Keratinocyte (primary cell): ENCODE data around the gene CREB5. TPM values are rescaled to one million over a fixed set of nuclear protein-coding genes. Genes with fewer than 3 reads are reported as not detected.

ENCODE experiments used
- DNase-seq: peaks from one replicate; pipeline ENCODE4 v3.0.0-alpha.2; 2011; ENCODE audit warnings: low read depth, missing footprints, low spot score
- FAIRE-seq: peaks from 2 replicates; lab custom pipeline; 2011; peaks lifted over from hg19 to GRCh38; lab: Jason Lieb, UNC
- H2AFZ ChIP-seq: 2 replicates; pipeline ENCODE4 v1.6.0; 2012; ENCODE audit warnings: low read length, control low read depth, inconsistent platforms; ENCODE audit not compliant: control insufficient read depth
- H3K27ac ChIP-seq: 2 replicates; pipeline ENCODE4 v1.5.1; 2011; ENCODE audit warnings: low read length; ENCODE audit not compliant: control insufficient read depth, insufficient read depth
- H3K27me3 ChIP-seq: 3 replicates; pipeline ENCODE4 v1.6.0; 2011; ENCODE audit warnings: low read length; ENCODE audit not compliant: control insufficient read depth, insufficient read depth; ENCODE audit errors: extremely low read depth
- H3K36me3 ChIP-seq, 2 experiments: 2 replicates in 1 of 2; 3 replicates in 1 of 2; pipeline ENCODE4 v1.5.1; 2011; ENCODE audit warnings: low read length in 2 of 2, mild to moderate bottlenecking in 1 of 2; ENCODE audit not compliant: control insufficient read depth in 2 of 2, insufficient read depth in 2 of 2; ENCODE audit errors: extremely low read depth in 1 of 2
- H3K4me1 ChIP-seq: 3 replicates; pipeline ENCODE4 v1.5.1; 2011; ENCODE audit warnings: low read length; ENCODE audit not compliant: control insufficient read depth, insufficient read depth; ENCODE audit errors: extremely low read depth
- H3K4me2 ChIP-seq: 3 replicates; pipeline ENCODE4 v1.6.0; 2011; ENCODE audit warnings: low read depth, low read length; ENCODE audit not compliant: control insufficient read depth, insufficient read depth; ENCODE audit errors: extremely low read depth
- H3K4me3 ChIP-seq, 3 experiments: fragments of 200-600 bp in 1 of 3; sonication (generic) in 1 of 3; 2 replicates in 2 of 3; 3 replicates in 1 of 3; pipeline ENCODE4 v1.5.1; 2011 to 2016; ENCODE audit warnings: low read length in 3 of 3, mild to moderate bottlenecking in 3 of 3, control low read depth in 2 of 3, inconsistent platforms in 1 of 3, low read depth in 1 of 3, mixed read lengths in 1 of 3, mixed run types in 1 of 3, moderate library complexity in 1 of 3; ENCODE audit not compliant: control insufficient read depth in 2 of 3, insufficient read depth in 2 of 3; ENCODE audit errors: extremely low read depth in 1 of 3
- H3K79me2 ChIP-seq: 2 replicates; pipeline ENCODE4 v1.6.0; 2012; ENCODE audit warnings: low read length; ENCODE audit not compliant: control insufficient read depth, insufficient read depth
- H3K9ac ChIP-seq: 3 replicates; pipeline ENCODE4 v1.6.0; 2011; ENCODE audit warnings: low read length; ENCODE audit not compliant: control insufficient read depth, insufficient read depth; ENCODE audit errors: extremely low read depth
- H3K9me1 ChIP-seq: 3 replicates; pipeline ENCODE4 v1.6.0; 2011; ENCODE audit warnings: low read length; ENCODE audit not compliant: control insufficient read depth, insufficient read depth; ENCODE audit errors: extremely low read depth
- H3K9me3 ChIP-seq: 2 replicates; pipeline ENCODE4 v1.5.1; 2012; ENCODE audit warnings: low read depth, low read length; ENCODE audit not compliant: control insufficient read depth
- H4K20me1 ChIP-seq: 3 replicates; pipeline ENCODE4 v1.6.0; 2011; ENCODE audit warnings: low read length; ENCODE audit not compliant: control insufficient read depth, insufficient read depth; ENCODE audit errors: extremely low read depth
- CTCF ChIP-seq, 3 experiments: IDR thresholded peaks in 1 of 3; conservative IDR thresholded peaks in 1 of 3; optimal IDR thresholded peaks in 1 of 3; 2 replicates in 2 of 3; 3 replicates in 1 of 3; pipeline versions ENCODE3 to v1.5.1; 2011; ENCODE audit warnings: low read length in 3 of 3, mild to moderate bottlenecking in 3 of 3, moderate library complexity in 2 of 3, control low read depth in 1 of 3, inconsistent platforms in 1 of 3; ENCODE audit not compliant: insufficient read depth in 2 of 3; ENCODE audit errors: extremely low read depth in 1 of 3
- EZH2 ChIP-seq: IDR thresholded peaks from one replicate; pipeline ENCODE4 v1.6.1; 2012; ENCODE audit warnings: inconsistent platforms, mild to moderate bottlenecking, low read length, moderate library complexity
- dilution Hi-C: fragments of 300-500 bp; cut with MboI; formaldehyde crosslinking; loops from one replicate; pipeline ENCODE4 v1.7.0; 2020; ENCODE audit warnings: low sequenced_read_pairs; ENCODE audit not compliant: extremely low pct_ligation_motif_present
- polyA plus RNA-seq, 5 experiments: library from polyadenylated mRNA; depleted of rRNA in 3 of 5; stranded (reverse) in 3 of 5; stranded (forward) in 1 of 5; unstranded in 1 of 5; fragments of >200 nt; gene quantifications; 1 replicate in 1 of 5; 2 replicates in 3 of 5; 3 replicates in 1 of 5; pipeline versions ENCODE4 v1.2.1 to v1.2.3, GENCODE V29; 2011 to 2012; ENCODE audit warnings: missing spikeins in 2 of 5, low read depth in 1 of 5, low replicate concordance in 1 of 5

The CREB5 gene
- polyA plus RNA-seq, 1 donor (not counting 4 experiments of a cell fraction or from before 2014, with no cell fraction given): 7.9 TPM

DNA sequence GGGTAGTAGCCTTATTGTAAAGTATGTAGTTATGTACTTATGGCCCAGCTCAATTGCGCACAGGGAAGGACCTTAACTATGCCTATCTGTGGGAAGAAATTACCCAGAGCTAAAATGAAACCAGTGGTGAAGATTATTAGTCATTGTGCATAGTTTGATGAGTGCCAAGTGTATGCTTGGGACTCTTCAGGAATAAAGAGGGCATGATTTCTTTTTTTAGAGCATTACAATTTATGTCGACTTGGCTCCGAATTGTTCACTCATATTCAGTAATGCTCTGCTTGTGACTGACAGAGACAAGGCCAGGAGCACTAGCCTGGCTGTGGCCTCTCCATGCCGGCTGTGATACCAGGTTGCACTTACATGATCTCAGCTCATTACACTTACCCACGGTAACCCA is 276.3 kb downstream of the CREB5 start:
- Histone ChIP-seq H3K4me1 (peaks cover 23% of the 10 kb centered on the region), H3K27ac (no peak overlapping the region), H2AFZ (no peak overlapping the region), H3K4me2 (peak overlapping the region; percentile 40), H3K79me2 (peaks cover 6% of the 10 kb centered on the region), H3K9me3 (no peaks in the 10 kb centered on the region), H3K27me3 (no peaks in the 10 kb centered on the region), H3K4me3 (no peak overlapping the region), H3K9ac (no peak overlapping the region), H3K9me1 (no peaks in the 10 kb centered on the region), H4K20me1 (no peaks in the 10 kb centered on the region), H3K36me3 (peaks cover 0 to 3% of the 10 kb centered on the region in 2 experiments)
- DNase-seq (no peak), FAIRE-seq (peak; percentile 5)
- TF ChIP-seq EZH2 (no peak), CTCF (optimal IDR thresholded peaks at IDR 0.05 in 1 of 3, IDR thresholded peaks at IDR 0.05 in 1 of 3, conservative IDR thresholded peaks at IDR 0.05 in 1 of 3; ENCODE audit: extremely low read depth in 1 of 3, insufficient read depth in 2 of 3, low read length in 3 of 3) (no peak)
- dilution Hi-C loops: no loop called here

DNA sequence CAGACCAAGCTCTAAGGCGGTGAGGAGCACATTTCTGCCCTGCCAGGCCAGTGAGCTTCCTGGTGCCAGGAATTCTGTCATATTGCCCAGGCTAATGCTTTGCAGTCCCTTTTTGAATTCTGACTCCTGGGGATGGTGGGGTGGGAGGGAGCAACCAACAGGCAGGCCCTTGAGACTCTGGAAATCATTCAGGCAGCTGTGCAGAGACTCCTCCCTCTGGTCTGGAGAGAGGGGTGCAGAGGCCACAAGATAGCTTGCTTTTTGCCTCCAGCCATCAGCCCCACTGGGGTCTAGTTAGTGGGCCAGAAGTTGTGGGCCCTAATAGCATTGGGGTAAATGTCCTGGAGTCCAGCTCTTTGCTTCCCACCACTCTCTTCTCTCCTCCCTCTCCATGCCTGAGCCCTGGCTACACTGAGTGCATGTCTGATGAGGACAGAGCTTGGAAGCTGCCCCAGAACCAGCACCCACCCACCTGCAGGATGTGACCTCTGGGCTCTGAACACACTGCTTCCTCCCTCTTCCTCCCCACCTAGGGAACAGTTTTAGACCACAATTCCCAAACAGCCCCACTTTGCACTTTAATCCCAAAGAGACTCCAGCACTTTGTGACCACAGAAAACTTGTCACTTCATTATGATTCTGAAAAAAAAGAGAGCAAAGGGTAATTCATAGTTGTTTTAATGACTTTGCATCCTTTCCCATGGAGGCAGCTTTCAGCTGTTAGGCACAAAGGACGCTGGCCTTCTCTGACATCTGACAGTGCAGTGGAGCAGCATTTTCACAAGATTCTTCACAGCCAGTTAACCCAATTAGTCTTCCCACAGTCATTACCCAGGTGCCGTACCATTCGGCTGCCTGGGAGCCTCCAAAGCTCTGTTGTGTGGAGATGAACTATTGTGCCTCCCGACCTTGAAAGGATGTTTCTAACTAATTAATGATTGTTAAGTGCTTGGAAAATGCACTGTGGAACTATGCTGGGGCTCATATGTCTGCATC is 283.3 kb downstream of the CREB5 start:
- Histone ChIP-seq H3K9me1 (no peaks in the 10 kb centered on the region), H3K79me2 (no peaks in the 10 kb centered on the region), H3K4me2 (no peak overlapping the region), H3K9me3 (no peaks in the 10 kb centered on the region), H3K9ac (no peak overlapping the region), H3K27ac (no peak overlapping the region), H2AFZ (no peak overlapping the region), H3K36me3 (peaks cover 0 to 3% of the 10 kb centered on the region in 2 experiments), H3K27me3 (no peaks in the 10 kb centered on the region), H4K20me1 (no peaks in the 10 kb centered on the region), H3K4me1 (no peaks in the 10 kb centered on the region), H3K4me3 (no peak overlapping the region)
- DNase-seq (no peak), FAIRE-seq (no peak)
- dilution Hi-C loops: no loop called here
- TF ChIP-seq EZH2: no peak
- no peak for TF ChIP-seq CTCF (optimal IDR thresholded peaks at IDR 0.05 in 1 of 3, IDR thresholded peaks at IDR 0.05 in 1 of 3, conservative IDR thresholded peaks at IDR 0.05 in 1 of 3; ENCODE audit: extremely low read depth in 1 of 3, insufficient read depth in 2 of 3, low read length in 3 of 3)
